Uterus (tissue), 2 donors: ENCODE measurements around the gene PLCG2.

ENCODE experiments used
- POLR2A ChIP-seq, 2 donors: fragments of 450-650 bp; IDR thresholded peaks; one replicate each; pipeline ENCODE4 v1.6.1; 2016; ENCODE audit warnings: antibody characterized with exemption in 2 of 2, mild to moderate bottlenecking in 1 of 2, moderate library complexity in 1 of 2
- TF ChIP-seq, protein P1 (sequence below), 4 experiments: fragments of 200-600 bp in 2 of 4; fragments of 450-650 bp in 2 of 4; sonication (generic) in 2 of 4; IDR thresholded peaks; one replicate each; pipeline ENCODE4 v1.5.1; 2016 to 2019; ENCODE audit warnings: antibody characterized with exemption in 4 of 4, mild to moderate bottlenecking in 2 of 4, moderate library complexity in 1 of 4

DNA sequence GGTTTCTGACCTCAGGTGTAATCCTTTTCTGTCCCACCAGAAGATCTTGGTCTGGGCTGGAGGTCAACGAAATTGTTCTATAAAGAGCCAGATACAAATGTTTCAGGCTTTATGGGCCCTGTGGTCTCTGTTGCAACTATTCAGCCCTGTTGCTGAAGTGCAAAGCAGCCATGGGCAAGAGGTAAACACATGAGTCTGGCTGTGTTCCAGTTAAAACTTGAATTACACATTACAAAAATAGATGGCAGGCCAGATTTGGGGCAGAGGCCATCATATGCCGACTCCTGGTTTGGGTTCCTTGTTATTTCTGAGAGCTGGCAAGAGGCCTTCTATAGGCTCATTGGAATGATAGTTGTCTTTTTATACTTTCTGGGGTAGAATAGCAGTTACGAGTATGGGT is 117.8 kb downstream of the PLCG2 start:
- TF ChIP-seq, protein P1, sequence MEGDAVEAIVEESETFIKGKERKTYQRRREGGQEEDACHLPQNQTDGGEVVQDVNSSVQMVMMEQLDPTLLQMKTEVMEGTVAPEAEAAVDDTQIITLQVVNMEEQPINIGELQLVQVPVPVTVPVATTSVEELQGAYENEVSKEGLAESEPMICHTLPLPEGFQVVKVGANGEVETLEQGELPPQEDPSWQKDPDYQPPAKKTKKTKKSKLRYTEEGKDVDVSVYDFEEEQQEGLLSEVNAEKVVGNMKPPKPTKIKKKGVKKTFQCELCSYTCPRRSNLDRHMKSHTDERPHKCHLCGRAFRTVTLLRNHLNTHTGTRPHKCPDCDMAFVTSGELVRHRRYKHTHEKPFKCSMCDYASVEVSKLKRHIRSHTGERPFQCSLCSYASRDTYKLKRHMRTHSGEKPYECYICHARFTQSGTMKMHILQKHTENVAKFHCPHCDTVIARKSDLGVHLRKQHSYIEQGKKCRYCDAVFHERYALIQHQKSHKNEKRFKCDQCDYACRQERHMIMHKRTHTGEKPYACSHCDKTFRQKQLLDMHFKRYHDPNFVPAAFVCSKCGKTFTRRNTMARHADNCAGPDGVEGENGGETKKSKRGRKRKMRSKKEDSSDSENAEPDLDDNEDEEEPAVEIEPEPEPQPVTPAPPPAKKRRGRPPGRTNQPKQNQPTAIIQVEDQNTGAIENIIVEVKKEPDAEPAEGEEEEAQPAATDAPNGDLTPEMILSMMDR (IDR thresholded peaks at IDR 0.05): no peak
- no peak for TF ChIP-seq POLR2A (IDR thresholded peaks at IDR 0.05)
